H9 (cell line): Measurements from ENCODE around the gene IFIT1. TPM values are rescaled to one million over a fixed set of nuclear protein-coding genes. Genes with fewer than 3 reads are reported as not detected.

Source experiments
- DNase-seq: peaks from one replicate; pipeline ENCODE4 v3.0.0-alpha.2; 2017
- H2AFZ ChIP-seq: one replicate; pipeline ENCODE4 v1.6.1; 2013; ENCODE audit warnings: mild to moderate bottlenecking, low read length, control low read depth, moderate library complexity
- H2AK5ac ChIP-seq: 2 replicates; pipeline ENCODE4 v1.6.1; 2013; ENCODE audit warnings: low read length, control low read depth, mixed read lengths; ENCODE audit not compliant: insufficient read length
- H2BK120ac ChIP-seq: one replicate; pipeline ENCODE4 v1.6.1; 2013; ENCODE audit warnings: low read depth, mild to moderate bottlenecking, low read length, control low read depth, inconsistent platforms; ENCODE audit not compliant: poor library complexity, severe bottlenecking
- H2BK12ac ChIP-seq: 2 replicates; pipeline ENCODE4 v1.6.1; 2013; ENCODE audit warnings: low read length, control low read depth, mixed read lengths, low read depth; ENCODE audit not compliant: insufficient read length
- H2BK15ac ChIP-seq: 2 replicates; pipeline ENCODE4 v1.6.1; 2013; ENCODE audit warnings: low read depth, low read length, control low read depth
- H2BK20ac ChIP-seq: one replicate; pipeline ENCODE4 v1.6.1; 2013; ENCODE audit warnings: low read depth, mild to moderate bottlenecking, low read length, control low read depth, inconsistent platforms; ENCODE audit not compliant: poor library complexity, severe bottlenecking
- H2BK5ac ChIP-seq: 2 replicates; pipeline ENCODE4 v1.6.1; 2013; ENCODE audit warnings: low read length, control low read depth, mixed read lengths; ENCODE audit not compliant: insufficient read length
- H3K14ac ChIP-seq: 2 replicates; pipeline ENCODE4 v1.6.1; 2013; ENCODE audit warnings: low read length, control low read depth; ENCODE audit not compliant: insufficient read depth
- H3K18ac ChIP-seq: 2 replicates; pipeline ENCODE4 v1.6.1; 2013; ENCODE audit warnings: low read depth, mild to moderate bottlenecking, mixed read lengths, low read length, control low read depth; ENCODE audit not compliant: insufficient read length
- H3K23ac ChIP-seq: 2 replicates; pipeline ENCODE4 v1.6.1; 2013; ENCODE audit warnings: low read length, control low read depth, mixed read lengths, low read depth; ENCODE audit not compliant: insufficient read length
- H3K23me2 ChIP-seq: 2 replicates; pipeline ENCODE4 v1.6.1; 2013; ENCODE audit warnings: low read depth, mild to moderate bottlenecking, mixed read lengths, low read length, control low read depth; ENCODE audit not compliant: insufficient read length, poor library complexity, severe bottlenecking
- H3K27ac ChIP-seq: 2 replicates; pipeline ENCODE4 v1.5.1; 2013; ENCODE audit warnings: low read length, control low read depth, mixed read lengths, low read depth; ENCODE audit not compliant: insufficient read length
- H3K27me3 ChIP-seq: 2 replicates; pipeline ENCODE4 v1.6.1; 2013; ENCODE audit warnings: low read length, control low read depth, inconsistent platforms; ENCODE audit not compliant: insufficient read depth
- H3K4ac ChIP-seq: 2 replicates; pipeline ENCODE4 v1.6.1; 2013; ENCODE audit warnings: low read depth, mild to moderate bottlenecking, control low read depth, inconsistent platforms, low read length, moderate library complexity
- H3K4me1 ChIP-seq: 2 replicates; pipeline ENCODE4 v1.6.1; 2013; ENCODE audit warnings: low read length, control low read depth, inconsistent platforms; ENCODE audit not compliant: insufficient read depth
- H3K4me2 ChIP-seq: 2 replicates; pipeline ENCODE4 v1.6.1; 2013; ENCODE audit warnings: low read length, control low read depth, mixed read lengths; ENCODE audit not compliant: insufficient read length, insufficient read depth
- H3K56ac ChIP-seq: 2 replicates; pipeline ENCODE4 v1.6.1; 2013; ENCODE audit warnings: low read depth, mild to moderate bottlenecking, mixed read lengths, low read length, control low read depth; ENCODE audit not compliant: insufficient read length
- H3K79me1 ChIP-seq: 2 replicates; pipeline ENCODE4 v1.6.1; 2013; ENCODE audit warnings: low read depth, mild to moderate bottlenecking, moderate library complexity, low read length, control low read depth, inconsistent platforms; ENCODE audit not compliant: insufficient read depth, poor library complexity, severe bottlenecking
- H3K79me2 ChIP-seq: 2 replicates; pipeline ENCODE4 v1.6.1; 2013; ENCODE audit warnings: low read length, control low read depth, inconsistent platforms; ENCODE audit not compliant: insufficient read depth
- H3K9ac ChIP-seq: 2 replicates; pipeline ENCODE4 v1.6.1; 2013; ENCODE audit warnings: low read length, control low read depth, mixed read lengths; ENCODE audit not compliant: insufficient read length; ENCODE audit errors: extremely low read depth
- H3K9me3 ChIP-seq: one replicate; pipeline ENCODE4 v1.6.1; 2013; ENCODE audit warnings: low read depth, low read length, inconsistent platforms; ENCODE audit not compliant: control insufficient read depth
- H3T11ph ChIP-seq: one replicate; pipeline ENCODE4 v1.6.1; 2013; ENCODE audit warnings: mild to moderate bottlenecking, low read length, control low read depth, inconsistent platforms
- H4K20me1 ChIP-seq: one replicate; pipeline ENCODE4 v1.6.1; 2013; ENCODE audit not compliant: control insufficient read depth, insufficient read length, insufficient read depth
- H4K5ac ChIP-seq: 2 replicates; pipeline ENCODE4 v1.6.1; 2013; ENCODE audit warnings: low read depth, mild to moderate bottlenecking, mixed read lengths, low read length, control low read depth; ENCODE audit not compliant: insufficient read length
- H4K8ac ChIP-seq: replicated peaks from 2 replicates; pipeline ENCODE4 v1.6.1; 2013; ENCODE audit warnings: low read length, control low read depth, mixed read lengths, low read depth; ENCODE audit not compliant: insufficient read length
- H4K91ac ChIP-seq: 2 replicates; pipeline ENCODE4 v1.6.1; 2013; ENCODE audit warnings: low read depth, mild to moderate bottlenecking, moderate library complexity, mixed read lengths, low read length, control low read depth; ENCODE audit not compliant: insufficient read length
- H3K27ac Mint-ChIP-seq, 3 experiments: 2 replicates in 2 of 3; 3 replicates in 1 of 3; pipeline ENCODE4 v1.8.0; 2020 to 2021; ENCODE audit warnings: mixed read lengths in 3 of 3, mild to moderate bottlenecking in 1 of 3, moderate library complexity in 1 of 3
- H3K27me3 Mint-ChIP-seq: 2 replicates; pipeline ENCODE4 v1.8.0; 2021; ENCODE audit warnings: low read depth, mild to moderate bottlenecking, moderate library complexity, mixed read lengths
- H3K36me3 Mint-ChIP-seq, 3 experiments: 2 replicates in 2 of 3; 3 replicates in 1 of 3; pipeline ENCODE4 v1.8.0; 2020 to 2021; ENCODE audit warnings: low read depth in 3 of 3, mixed read lengths in 3 of 3; ENCODE audit not compliant: insufficient read depth in 1 of 3
- H3K4me1 Mint-ChIP-seq, 2 experiments: 2 replicates each; pipeline ENCODE4 v1.8.0; 2020; ENCODE audit warnings: mixed read lengths in 2 of 2
- H3K4me3 Mint-ChIP-seq, 2 experiments: 2 replicates in 1 of 2; 3 replicates in 1 of 2; pipeline ENCODE4 v1.8.0; 2020 to 2021; ENCODE audit warnings: mild to moderate bottlenecking in 2 of 2, mixed read lengths in 2 of 2, moderate library complexity in 1 of 2
- H3K9me3 Mint-ChIP-seq, 2 experiments: 2 replicates in 1 of 2; 3 replicates in 1 of 2; pipeline ENCODE4 v1.8.0; 2020; ENCODE audit warnings: mild to moderate bottlenecking in 2 of 2, mixed read lengths in 2 of 2, moderate library complexity in 1 of 2
- CTCF ChIP-seq: fragments of 200-600 bp; sonication (generic); conservative IDR thresholded peaks from 3 replicates; pipeline ENCODE4 v1.8.0; 2021; ENCODE audit warnings: antibody characterized with exemption, mild to moderate bottlenecking
- WGBS: extraction: QIAGEN DNeasy Blood & Tissue Kit; methylation state at CpG from one replicate; pipeline ENCODE4 v1.1.7; 2013; ENCODE audit warnings: missing lambda C conversion rate, low lambda C conversion rate, mixed read lengths; ENCODE audit not compliant: insufficient read length; ENCODE audit errors: extremely low coverage; 5-methylcytosine and 5-hydroxymethylcytosine counted together
- total RNA-seq: library from RNA; stranded (reverse); gene quantifications from 2 replicates; pipeline ENCODE4 v1.2.1, GENCODE V29; 2021

IFIT1 gene
- total RNA-seq, 1 experiment from 2014 or later = 1.2 TPM

DNA sequence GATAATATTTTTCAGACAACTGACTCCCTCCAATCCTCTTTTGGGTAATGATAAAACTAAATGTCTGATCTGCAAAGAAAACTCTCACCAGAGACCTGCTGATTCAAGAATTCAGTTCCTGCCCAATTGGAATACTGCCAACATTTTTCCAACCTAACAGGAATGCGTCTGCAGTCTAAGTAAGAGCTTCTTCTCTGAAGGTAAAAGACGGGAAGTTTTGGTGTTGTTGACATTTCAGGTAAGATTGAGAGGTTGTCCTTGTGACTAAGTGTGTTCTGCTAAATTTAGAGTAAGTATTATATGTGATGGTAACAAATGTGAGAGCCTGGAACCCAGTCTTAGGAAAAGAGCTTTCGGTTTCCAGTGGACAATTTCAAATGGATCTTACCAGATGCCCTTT lies 39.6 kb downstream of the IFIT1 start:
- H2BK120ac ChIP-seq = no peak overlapping the region
- Mint-ChIP-seq H3K4me3 (no peak overlapping the region), H3K9me3 (no peaks in the 10 kb centered on the region), H3K36me3 (no peaks in the 10 kb centered on the region), H3K27ac (no peak overlapping the region), H3K27me3 (no peaks in the 10 kb centered on the region), H3K4me1 (peaks cover 28 to 36% of the 10 kb centered on the region in 2 experiments)
- no peaks in the 10 kb centered on the region for H4K20me1 ChIP-seq
- no peak overlapping the region for H2BK15ac ChIP-seq
- no peak overlapping the region for H3K4me2 ChIP-seq
- DNase-seq = no peak
- H3T11ph ChIP-seq = no peak overlapping the region
- TF ChIP-seq CTCF = no peak
- no peak overlapping the region for H2AFZ ChIP-seq
- WGBS = no CpG with 5 or more reads among the region's 3 CpGs
- no peak overlapping the region for H3K4ac ChIP-seq
- no peaks in the 10 kb centered on the region for H3K23me2 ChIP-seq
- no peak overlapping the region for H2BK20ac ChIP-seq
- H3K56ac ChIP-seq = no peak overlapping the region
- no peaks in the 10 kb centered on the region for H3K27me3 ChIP-seq
- no peak overlapping the region for H3K18ac ChIP-seq
- H3K9ac ChIP-seq = no peak overlapping the region
- H3K79me1 ChIP-seq = no peaks in the 10 kb centered on the region
- no peaks in the 10 kb centered on the region for H3K79me2 ChIP-seq
- H2BK12ac ChIP-seq = no peak overlapping the region
- H4K5ac ChIP-seq = no peak overlapping the region
- H3K27ac ChIP-seq = no peak overlapping the region
- no peak overlapping the region for H4K91ac ChIP-seq
- H3K9me3 ChIP-seq = no peaks in the 10 kb centered on the region
- H4K8ac ChIP-seq = no peak overlapping the region
- no peak overlapping the region for H3K14ac ChIP-seq
- no peak overlapping the region for H3K23ac ChIP-seq
- no peak overlapping the region for H2BK5ac ChIP-seq
- H2AK5ac ChIP-seq = no peak overlapping the region
- no peaks in the 10 kb centered on the region for H3K4me1 ChIP-seq
